HepG2 (cell line): ENCODE results near the gene OSBPL9. TPM values are rescaled to one million over a fixed set of nuclear protein-coding genes. Genes with fewer than 3 reads are reported as not detected.

Experiments
- ATAC-seq: fragments of 200-7000 bp; cut with Tn5 transposase; 3 replicates; pipeline ENCODE4 v1.9.1; 2020; ENCODE audit warnings: mild to moderate bottlenecking, moderate library complexity
- BruUV-seq: library from RNA; stranded (reverse); fragments of 400-500 nt; replicated peaks from 2 replicates; lab custom pipeline; 2021; lab: Mats Ljungman, UMichigan
- CTCF ChIA-PET: fragments of 300-600 bp; formaldehyde crosslinking; extraction: SDS; loops from one replicate; lab custom pipeline; 2021; ENCODE audit warnings: low total read pairs, inconsistent platforms, low intra/inter-chr PET ratio; lab: Yijun Ruan, JAX
- POLR2A ChIA-PET: fragments of 350-600 bp; sonication (Branson Sonifier 250); formaldehyde crosslinking; loops from one replicate; lab custom pipeline; 2020; ENCODE audit warnings: antibody characterized with exemption, inconsistent platforms; lab: Yijun Ruan, JAX
- DNase-seq: peaks from one replicate; pipeline ENCODE4 v3.0.0-alpha.2; 2015; ENCODE audit warnings: low spot score
- FAIRE-seq: peaks from 3 replicates; lab custom pipeline; 2011; peaks lifted over from hg19 to GRCh38; lab: Jason Lieb, UNC
- H2AFZ ChIP-seq: one replicate; pipeline ENCODE4 v1.6.1; 2011; ENCODE audit warnings: low read length, inconsistent platforms
- H3K27ac ChIP-seq: fragments of 300-600 bp; 3 replicates; pipeline ENCODE4 v1.8.0; 2011; ENCODE audit warnings: mixed run types, mild to moderate bottlenecking, mixed read lengths, low read length, inconsistent platforms; ENCODE audit not compliant: insufficient read depth; ENCODE audit errors: extremely low read length
- H3K27me3 ChIP-seq, 2 experiments: fragments of 200-600 bp in 1 of 2; 2 replicates in 1 of 2; 3 replicates in 1 of 2; pipeline versions ENCODE4 v1.6.0 to v1.8.0; 2011; ENCODE audit warnings: low read length in 2 of 2, mild to moderate bottlenecking in 2 of 2, moderate library complexity in 2 of 2, inconsistent platforms in 1 of 2; ENCODE audit not compliant: insufficient read depth in 2 of 2, control insufficient read depth in 1 of 2
- H3K36me3 ChIP-seq, 2 experiments: fragments of 200-600 bp in 1 of 2; replicated peaks in 1 of 2; 2 replicates in 1 of 2; 3 replicates in 1 of 2; pipeline versions ENCODE4 v1.5.1 to v1.8.0; 2011; ENCODE audit warnings: low read length in 2 of 2, inconsistent platforms in 1 of 2; ENCODE audit not compliant: insufficient read depth in 2 of 2, control insufficient read depth in 1 of 2
- H3K4me1 ChIP-seq: 2 replicates; pipeline ENCODE4 v1.5.1; 2012; ENCODE audit warnings: low read length, inconsistent platforms; ENCODE audit not compliant: insufficient read depth
- H3K4me2 ChIP-seq: 2 replicates; pipeline ENCODE4 v1.6.0; 2011; ENCODE audit warnings: low read depth, low read length, inconsistent platforms
- H3K4me3 ChIP-seq, 3 experiments: fragments of 200-600 bp in 1 of 3; sonication (generic), shearing (Covaris generic) in 1 of 3; replicated peaks in 1 of 3; 2 replicates each; pipeline ENCODE4 v1.5.1; 2011 to 2016; ENCODE audit warnings: low read length in 3 of 3, inconsistent platforms in 2 of 3, low read depth in 2 of 3, mild to moderate bottlenecking in 2 of 3, control low read depth in 1 of 3, mixed read lengths in 1 of 3; ENCODE audit not compliant: insufficient read depth in 1 of 3
- H3K79me2 ChIP-seq: one replicate; pipeline ENCODE4 v1.6.1; 2011; ENCODE audit warnings: low read length, inconsistent platforms; ENCODE audit not compliant: insufficient read depth
- H3K9ac ChIP-seq: 2 replicates; pipeline ENCODE4 v1.6.0; 2011; ENCODE audit warnings: mild to moderate bottlenecking, low read depth, low read length, inconsistent platforms; ENCODE audit not compliant: insufficient read depth
- H3K9me3 ChIP-seq: 2 replicates; pipeline ENCODE4 v1.5.1; 2012; ENCODE audit warnings: mild to moderate bottlenecking, low read length
- H4K20me1 ChIP-seq: 2 replicates; pipeline ENCODE4 v1.6.0; 2011; ENCODE audit warnings: inconsistent platforms, mild to moderate bottlenecking, low read length, moderate library complexity; ENCODE audit not compliant: insufficient read depth
- ATF7 ChIP-seq, 2 experiments: fragments of 450-650 bp in 1 of 2; sonication (generic) in 1 of 2; formaldehyde crosslinking in 1 of 2; IDR thresholded peaks; 2 replicates each; pipeline versions ENCODE4 v1.4.0 to v1.6.1; 2016 to 2020; ENCODE audit warnings: antibody characterized with exemption in 1 of 2, mild to moderate bottlenecking in 1 of 2, missing genetic modification reagents in 1 of 2
- BORCS8-MEF2B ChIP-seq: sonication (generic); formaldehyde crosslinking; IDR thresholded peaks from 2 replicates; pipeline ENCODE4 v1.8.0; 2022; ENCODE audit warnings: mild to moderate bottlenecking, missing genetic modification reagents
- CREB1 ChIP-seq, 2 experiments: fragments of 450-650 bp in 1 of 2; IDR thresholded peaks; 2 replicates each; pipeline ENCODE4 v1.6.1; 2016 to 2017; ENCODE audit warnings: control low read depth in 1 of 2, mild to moderate bottlenecking in 1 of 2, missing compliant biosample characterization in 1 of 2, missing genetic modification characterization in 1 of 2
- CTCF ChIP-seq: sonication (generic); formaldehyde crosslinking; IDR thresholded peaks from 2 replicates; pipeline ENCODE4 v1.5.0; 2020; ENCODE audit warnings: mild to moderate bottlenecking, missing genetic modification reagents, moderate library complexity
- GPBP1L1 ChIP-seq: sonication (generic); formaldehyde crosslinking; IDR thresholded peaks from 2 replicates; pipeline ENCODE4 v1.5.0; 2020; ENCODE audit warnings: mild to moderate bottlenecking, missing genetic modification reagents
- GTF2F1 ChIP-seq: fragments of 150-350 bp; IDR thresholded peaks from 2 replicates; pipeline ENCODE4 v1.6.1; 2014; ENCODE audit warnings: low read length
- SYNCRIP ChIP-seq: fragments of 200-400 bp; formaldehyde crosslinking; IDR thresholded peaks from 2 replicates; pipeline ENCODE4 v1.6.1; 2018; ENCODE audit warnings: mild to moderate bottlenecking, low read depth, low read length; ENCODE audit not compliant: insufficient read depth
- UBTF ChIP-seq: sonication (generic); formaldehyde crosslinking; IDR thresholded peaks from 2 replicates; pipeline ENCODE4 v1.4.0; 2020; ENCODE audit warnings: mild to moderate bottlenecking, missing genetic modification reagents
- ZFP36 ChIP-seq: fragments of 150-350 bp; IDR thresholded peaks from 2 replicates; pipeline ENCODE4 v1.6.1; 2018; ENCODE audit warnings: borderline replicate concordance, low read length, low read depth; ENCODE audit not compliant: partially characterized antibody
- ZGPAT ChIP-seq: IDR thresholded peaks from 2 replicates; pipeline ENCODE4 v1.6.1; 2016; ENCODE audit warnings: mild to moderate bottlenecking
- ZKSCAN5 ChIP-seq: sonication (generic); formaldehyde crosslinking; IDR thresholded peaks from 2 replicates; pipeline ENCODE4 v1.5.1; 2020; ENCODE audit warnings: mild to moderate bottlenecking, missing genetic modification reagents
- WGBS: methylation state at CpG from one replicate; pipeline ENCODE4 v1.1.6; 2017; ENCODE audit warnings: low lambda C conversion rate; 5-methylcytosine and 5-hydroxymethylcytosine counted together
- in situ Hi-C: cut with HindIII; loops from 2 replicates; pipeline ENCODE4 v1.10.0; 2017; ENCODE audit warnings: low pct_unique_long_range_greater_than_20kb; ENCODE audit not compliant: extremely low pct_ligation_motif_present
- intact Hi-C: fragments of 100-400 bp; cut with micrococcal nuclease; formaldehyde crosslinking; loops from one replicate; pipeline ENCODE4 v1.10.0; 2022; ENCODE audit not compliant: unreplicated experiment
- polyA plus RNA-seq, 8 experiments: library from polyadenylated mRNA; depleted of rRNA in 3 of 8; stranded (reverse) in 7 of 8; unstranded in 1 of 8; fragments of >200 nt; fragmentation: Illumina TruSeq in 4 of 8; extraction: Trizol in 4 of 8; gene quantifications; 2 replicates each; pipeline versions ENCODE4 v1.2.1 to v1.2.3, GENCODE V29; 2011 to 2016; ENCODE audit warnings: low read depth in 4 of 8, missing spikeins in 1 of 8, mixed read lengths in 1 of 8; ENCODE audit not compliant: insufficient read depth in 1 of 8
- total RNA-seq, 5 experiments: library from RNA; depleted of rRNA; stranded (reverse); fragments of >200 nt; fragmentation: Illumina TruSeq; extraction: Trizol; gene quantifications; 2 replicates each; pipeline ENCODE4 v1.2.3, GENCODE V29; 2016; ENCODE audit warnings: low read depth in 1 of 5

The OSBPL9 gene
- total and polyA plus RNA-seq, 2 of the 13 experiments (the other 11 are each of a cell fraction or from before 2014, with no cell fraction given): 83.6 to 142 TPM

- intact Hi-C loops (no loop called here), in situ Hi-C loops (no loop called here)
- Histone ChIP-seq H3K36me3 (no peaks in the 10 kb centered on the region), H3K9ac (no peak overlapping the region), H3K27ac (no peak overlapping the region), H3K4me3 (no peak overlapping the region), H3K79me2 (peaks cover 5% of the 10 kb centered on the region), H3K9me3 (no peaks in the 10 kb centered on the region), H3K4me2 (no peak overlapping the region), H4K20me1 (no peaks in the 10 kb centered on the region), H3K4me1 (no peaks in the 10 kb centered on the region), H3K27me3 (no peaks in the 10 kb centered on the region), H2AFZ (no peak overlapping the region)
- FAIRE-seq: no peak
- ChIA-PET CTCF (no interaction called here), POLR2A (interaction anchor here (1.6 kb wide), 1 partner anchor 19 kb away, joined by 3 read pairs; no protein-coding TSS in a partner anchor)
- DNase-seq: no peak
- TF ChIP-seq ZFP36 (no peak), GTF2F1 (no peak), ATF7 (IDR thresholded peaks at IDR 0.05) (peak; percentile 89), ATF7 (CRISPR knock-in tag; IDR thresholded peaks at IDR 0.05) (no peak), ZKSCAN5 (CRISPR knock-in tag) (no peak), CREB1 (IDR thresholded peaks at IDR 0.05) (peak; percentile 79), CREB1 (CRISPR knock-in tag; IDR thresholded peaks at IDR 0.05) (0 out of 2 replicates have a peak, but pooled peaks have one; percentile 18)
- BruUV-seq: no TSS peak
- no peak for ATAC-seq
- WGBS: 75% methylated on average over 2 of the region's 2 CpGs
These were observed 93.1 kb downstream of the OSBPL9 start for GRCh38 chr1:51709951-51710350.

GRCh38 chr1:51712590-51712989 is 95.7 kb downstream of the OSBPL9 start:
- H3K79me2 ChIP-seq: no peaks in the 10 kb centered on the region
- 100% methylated on average over 1 of the region's 1 CpG for whole genome bisulfite sequencing
- ATAC-seq (no peak), FAIRE-seq (no peak), DNase-seq (no peak)
- POLR2A ChIA-PET: interaction anchor here (1.7 kb wide), 1 partner anchor 17 kb away, joined by 4 read pairs; no protein-coding TSS in a partner anchor
- no peak overlapping the region for H3K27ac ChIP-seq
- no peak overlapping the region for H2AFZ ChIP-seq
- no peak overlapping the region for H3K4me3 ChIP-seq
- H3K36me3 ChIP-seq: no peaks in the 10 kb centered on the region; a peak in 1 of 5 replicates
- H3K4me2 ChIP-seq: no peak overlapping the region
- H3K4me1 ChIP-seq: no peaks in the 10 kb centered on the region
- no peaks in the 10 kb centered on the region for H4K20me1 ChIP-seq
- H3K27me3 ChIP-seq: no peaks in the 10 kb centered on the region
- in situ Hi-C loops: no loop called here
- H3K9ac ChIP-seq: no peak overlapping the region
- no TSS peak for BruUV-seq
- no peaks in the 10 kb centered on the region for H3K9me3 ChIP-seq
- CTCF ChIA-PET: no interaction called here
- intact Hi-C loops: no loop called here
- TF ChIP-seq SYNCRIP: no peak
- TF ChIP-seq GPBP1L1 (CRISPR knock-in tag): no peak
- TF ChIP-seq UBTF (CRISPR knock-in tag): no peak
- TF ChIP-seq CTCF (CRISPR knock-in tag): no peak
- no peak for TF ChIP-seq BORCS8-MEF2B (CRISPR knock-in tag)
- no peak for TF ChIP-seq ZGPAT (CRISPR knock-in tag)
